ENCODE measurements around the gene N4BP2L2. TPM values are rescaled to one million over a fixed set of nuclear protein-coding genes. Genes with fewer than 3 reads are reported as not detected.

The N4BP2L2 gene
- total RNA-seq, 1 experiment from 2014 or later = 96.8 TPM

DNA sequence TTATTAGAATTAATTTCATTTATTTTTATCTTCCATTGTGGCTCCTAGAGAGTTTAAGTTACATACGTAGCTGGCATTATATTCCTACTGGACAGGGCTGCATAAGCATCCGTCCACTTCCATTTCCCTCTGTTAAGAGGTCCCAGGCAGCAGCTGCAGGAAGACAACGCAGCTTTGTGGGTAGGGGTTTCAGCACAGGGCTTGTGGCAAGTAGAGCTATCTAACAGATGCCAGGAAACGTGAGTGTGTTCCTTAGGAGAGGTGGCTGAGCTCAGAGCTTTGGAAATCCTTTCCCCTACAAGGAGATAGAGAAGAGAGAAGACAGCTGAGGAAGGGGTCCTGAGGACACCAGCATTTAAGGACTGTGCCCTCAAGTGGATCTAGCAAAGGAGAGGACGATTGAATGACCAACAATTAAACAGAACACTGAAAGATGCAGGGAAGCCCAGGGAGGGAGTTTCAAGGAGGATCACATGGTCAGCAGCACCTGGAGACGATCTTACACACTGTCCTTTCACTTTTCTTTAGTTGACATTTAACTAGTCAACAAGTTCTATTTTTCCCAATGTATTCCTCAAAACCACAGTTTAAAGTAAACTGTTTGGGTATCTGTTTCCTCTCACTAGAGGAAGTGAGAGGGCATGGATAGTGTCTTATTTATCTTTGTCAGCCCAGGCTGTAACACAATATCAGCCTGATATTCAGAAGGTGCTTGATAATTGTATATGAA lies 108.4 kb downstream of the N4BP2L2 start:
- no peak overlapping the region for H3K27ac ChIP-seq (ENCODE audit: low read depth, low read length, poor library complexity, severe bottlenecking)
- H3K27me3 ChIP-seq (replicated peaks; ENCODE audit: insufficient read depth, low read depth, low read length, poor library complexity) = no peaks in the 10 kb centered on the region
- H3K36me3 ChIP-seq (ENCODE audit: insufficient read depth, low read length, poor library complexity, severe bottlenecking) = no peaks in the 10 kb centered on the region
- intact Hi-C loops (cut with micrococcal nuclease; ENCODE audit: unreplicated experiment) = no loop called here
- peaks cover 10% of the 10 kb centered on the region for H3K4me1 ChIP-seq (ENCODE audit: insufficient read depth, low read length, poor library complexity, severe bottlenecking)
- CTCF ChIA-PET = no interaction called here
- TF ChIP-seq, protein P1, sequence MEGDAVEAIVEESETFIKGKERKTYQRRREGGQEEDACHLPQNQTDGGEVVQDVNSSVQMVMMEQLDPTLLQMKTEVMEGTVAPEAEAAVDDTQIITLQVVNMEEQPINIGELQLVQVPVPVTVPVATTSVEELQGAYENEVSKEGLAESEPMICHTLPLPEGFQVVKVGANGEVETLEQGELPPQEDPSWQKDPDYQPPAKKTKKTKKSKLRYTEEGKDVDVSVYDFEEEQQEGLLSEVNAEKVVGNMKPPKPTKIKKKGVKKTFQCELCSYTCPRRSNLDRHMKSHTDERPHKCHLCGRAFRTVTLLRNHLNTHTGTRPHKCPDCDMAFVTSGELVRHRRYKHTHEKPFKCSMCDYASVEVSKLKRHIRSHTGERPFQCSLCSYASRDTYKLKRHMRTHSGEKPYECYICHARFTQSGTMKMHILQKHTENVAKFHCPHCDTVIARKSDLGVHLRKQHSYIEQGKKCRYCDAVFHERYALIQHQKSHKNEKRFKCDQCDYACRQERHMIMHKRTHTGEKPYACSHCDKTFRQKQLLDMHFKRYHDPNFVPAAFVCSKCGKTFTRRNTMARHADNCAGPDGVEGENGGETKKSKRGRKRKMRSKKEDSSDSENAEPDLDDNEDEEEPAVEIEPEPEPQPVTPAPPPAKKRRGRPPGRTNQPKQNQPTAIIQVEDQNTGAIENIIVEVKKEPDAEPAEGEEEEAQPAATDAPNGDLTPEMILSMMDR (conservative IDR thresholded peaks at IDR 0.05; ENCODE audit: low read depth, low read length) = no peak
- no peak for TF ChIP-seq EZH2 (IDR thresholded peaks at IDR 0.05; ENCODE audit: borderline replicate concordance, low read depth, low read length, poor library complexity, severe bottlenecking)
- POLR2A ChIA-PET (ENCODE audit: low non-redundant PET) = no interaction called here
- no peak for DNase-seq (ENCODE audit: low spot score)
- H3K9me3 ChIP-seq (ENCODE audit: low read depth, low read length, poor library complexity, severe bottlenecking) = no peaks in the 10 kb centered on the region
- BruUV-seq (replicated peaks) = no TSS peak
- H3K4me3 ChIP-seq (ENCODE audit: low read depth, low read length, poor library complexity, severe bottlenecking) = no peak overlapping the region

DNA sequence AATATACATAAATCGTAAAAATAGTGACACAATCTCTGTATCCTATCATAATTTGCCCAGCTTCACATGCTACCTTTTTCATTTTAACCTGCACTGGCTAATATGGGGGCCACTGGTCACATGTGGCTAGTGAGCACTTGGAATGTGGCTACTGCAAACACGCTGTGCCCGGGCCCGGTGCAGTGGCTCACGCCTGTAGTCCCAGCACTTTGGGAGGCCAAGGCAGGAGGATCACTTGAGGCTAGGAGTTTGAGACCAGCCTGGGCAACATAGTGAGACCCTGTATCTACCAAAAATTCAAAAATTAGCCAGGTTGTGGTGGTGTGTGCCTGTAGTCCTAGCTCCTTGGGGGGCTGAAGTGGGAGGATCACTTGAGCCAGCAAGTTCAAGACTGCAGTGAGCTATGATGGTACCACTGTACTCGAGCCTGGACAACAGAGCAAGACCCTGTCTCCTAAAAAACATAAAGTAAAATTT lies 109.1 kb downstream of the N4BP2L2 start:
- Histone ChIP-seq H3K27ac (ENCODE audit: low read depth, low read length, poor library complexity, severe bottlenecking) (no peak overlapping the region), H3K4me3 (ENCODE audit: low read depth, low read length, poor library complexity, severe bottlenecking) (no peak overlapping the region), H3K36me3 (ENCODE audit: insufficient read depth, low read length, poor library complexity, severe bottlenecking) (no peaks in the 10 kb centered on the region), H3K4me1 (ENCODE audit: insufficient read depth, low read length, poor library complexity, severe bottlenecking) (peaks cover 10% of the 10 kb centered on the region), H3K9me3 (ENCODE audit: low read depth, low read length, poor library complexity, severe bottlenecking) (no peaks in the 10 kb centered on the region), H3K27me3 (replicated peaks; ENCODE audit: insufficient read depth, low read depth, low read length, poor library complexity) (no peaks in the 10 kb centered on the region)
- intact Hi-C loops (cut with micrococcal nuclease; ENCODE audit: unreplicated experiment) = no loop called here
- DNase-seq (ENCODE audit: low spot score) = no peak
- TF ChIP-seq, protein P1 (conservative IDR thresholded peaks at IDR 0.05; ENCODE audit: low read depth, low read length) = no peak
- TF ChIP-seq EZH2 (IDR thresholded peaks at IDR 0.05; ENCODE audit: borderline replicate concordance, low read depth, low read length, poor library complexity, severe bottlenecking) = no peak
- no TSS peak for BruUV-seq (replicated peaks)
- CTCF ChIA-PET = no interaction called here
- POLR2A ChIA-PET (ENCODE audit: low non-redundant PET) = no interaction called here

DNA sequence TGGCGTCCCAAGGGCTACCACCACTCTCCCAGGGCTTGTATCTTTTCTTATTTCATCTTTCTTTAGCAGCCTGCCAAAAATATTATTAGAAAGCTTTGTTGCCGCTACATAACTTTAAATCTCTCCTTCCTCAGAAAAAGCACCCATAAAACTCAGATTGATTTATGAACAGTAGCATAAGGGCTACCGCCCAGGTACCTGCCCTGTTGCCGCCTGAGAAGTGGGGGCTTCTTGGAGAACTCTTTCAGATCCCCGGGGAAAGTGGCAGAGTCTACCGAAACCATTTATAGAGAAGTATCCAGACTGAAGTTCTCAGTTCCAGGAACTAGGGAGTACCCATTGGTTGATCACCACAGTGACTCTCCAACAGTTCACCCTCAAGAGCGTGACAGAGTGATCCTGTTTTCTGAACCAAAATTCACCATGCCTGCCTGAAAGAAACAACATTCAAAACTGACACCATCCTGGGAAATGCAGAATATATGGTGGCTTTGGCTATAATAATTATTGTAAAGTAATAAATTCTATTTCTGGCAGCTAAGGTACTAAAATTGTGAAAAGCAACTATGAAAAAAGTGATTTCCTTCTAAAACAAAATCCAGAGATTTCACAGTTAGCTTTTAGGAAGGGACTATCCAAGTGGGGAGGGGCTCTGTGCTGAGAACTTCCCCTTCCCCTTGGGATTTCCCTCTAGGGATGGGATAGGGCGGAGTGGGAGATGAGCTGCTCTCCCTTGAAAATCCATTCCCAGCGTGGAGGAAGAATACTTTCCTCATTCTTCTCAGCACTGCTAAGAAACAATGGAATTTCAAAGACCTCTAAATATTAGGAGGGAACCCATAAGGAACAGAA lies 109.8 kb downstream of the N4BP2L2 start:
- Histone ChIP-seq H3K9me3 (ENCODE audit: low read depth, low read length, poor library complexity, severe bottlenecking) (no peaks in the 10 kb centered on the region), H3K4me1 (ENCODE audit: insufficient read depth, low read length, poor library complexity, severe bottlenecking) (peaks cover 10% of the 10 kb centered on the region), H3K36me3 (ENCODE audit: insufficient read depth, low read length, poor library complexity, severe bottlenecking) (no peaks in the 10 kb centered on the region), H3K4me3 (ENCODE audit: low read depth, low read length, poor library complexity, severe bottlenecking) (peak overlapping the region; percentile 82), H3K27ac (ENCODE audit: low read depth, low read length, poor library complexity, severe bottlenecking) (no peak overlapping the region), H3K27me3 (replicated peaks; ENCODE audit: insufficient read depth, low read depth, low read length, poor library complexity) (no peaks in the 10 kb centered on the region)
- no TSS peak for BruUV-seq (replicated peaks)
- ChIA-PET POLR2A (ENCODE audit: low non-redundant PET) (interaction anchor here (0.7 kb wide), 1 partner anchor 39 kb away, joined by 4 read pairs; no protein-coding TSS in a partner anchor), CTCF (no interaction called here)
- TF ChIP-seq, protein P1 (conservative IDR thresholded peaks at IDR 0.05; ENCODE audit: low read depth, low read length) = no peak
- TF ChIP-seq EZH2 (IDR thresholded peaks at IDR 0.05; ENCODE audit: borderline replicate concordance, low read depth, low read length, poor library complexity, severe bottlenecking) = no peak
- DNase-seq (ENCODE audit: low spot score) = no peak
- intact Hi-C loops (cut with micrococcal nuclease; ENCODE audit: unreplicated experiment) = no loop called here

Data from A673 (cell line).